H1 (cell line): ENCODE data around the gene MBNL1. TPM values are rescaled to one million over a fixed set of nuclear protein-coding genes. Genes with fewer than 3 reads are reported as not detected.

Source experiments
- CTCF ChIA-PET: fragments of 300-600 bp; sonication (Branson Sonifier 250); formaldehyde crosslinking; loops from one replicate; lab custom pipeline; 2021; ENCODE audit not compliant: partially characterized antibody; lab: Charles Lee
- POLR2A ChIA-PET: fragments of 300-600 bp; sonication (Branson Sonifier 250); formaldehyde crosslinking; loops from one replicate; lab custom pipeline; 2021; ENCODE audit warnings: inconsistent platforms; ENCODE audit not compliant: partially characterized antibody; lab: Charles Lee
- DNase-seq, 2 experiments: peaks; one replicate each; pipeline versions ENCODE4 v3.0.0 to v3.0.0-alpha.2; 2010 to 2022; ENCODE audit warnings: low spot score in 2 of 2, low read depth in 1 of 2, mixed read lengths in 1 of 2
- FAIRE-seq: peaks from 2 replicates; lab custom pipeline; 2011; peaks lifted over from hg19 to GRCh38; lab: Jason Lieb, UNC
- H2AFZ ChIP-seq: 2 replicates; pipeline ENCODE4 v1.8.1; 2012; ENCODE audit warnings: low read length, inconsistent platforms
- H2AK5ac ChIP-seq: 2 replicates; pipeline ENCODE4 v1.6.1; 2013; ENCODE audit warnings: low read depth, low read length
- H2BK120ac ChIP-seq: replicated peaks from 2 replicates; pipeline ENCODE3; 2013; ENCODE audit warnings: low read depth, low read length, inconsistent platforms
- H2BK12ac ChIP-seq: 2 replicates; pipeline ENCODE4 v1.6.1; 2013; ENCODE audit warnings: low read depth, low read length
- H2BK15ac ChIP-seq: 2 replicates; pipeline ENCODE4 v1.6.1; 2013; ENCODE audit warnings: low read length
- H2BK20ac ChIP-seq: 2 replicates; pipeline ENCODE4 v1.6.1; 2013; ENCODE audit warnings: low read length
- H2BK5ac ChIP-seq: 2 replicates; pipeline ENCODE4 v1.6.1; 2013; ENCODE audit warnings: low read depth, low read length
- H3K14ac ChIP-seq: 2 replicates; pipeline ENCODE4 v1.6.1; 2013; ENCODE audit warnings: inconsistent platforms; ENCODE audit not compliant: insufficient read length
- H3K18ac ChIP-seq: 2 replicates; pipeline ENCODE4 v1.6.1; 2013; ENCODE audit warnings: low read length; ENCODE audit errors: extremely low read depth
- H3K23ac ChIP-seq: 2 replicates; pipeline ENCODE4 v1.6.1; 2013; ENCODE audit warnings: inconsistent platforms; ENCODE audit not compliant: insufficient read length
- H3K23me2 ChIP-seq: 2 replicates; pipeline ENCODE4 v1.6.1; 2013; ENCODE audit warnings: low read depth, low read length
- H3K27ac ChIP-seq: 2 replicates; pipeline ENCODE4 v1.6.1; 2011; ENCODE audit warnings: low read depth, low read length, inconsistent platforms
- H3K27me3 ChIP-seq, 4 experiments: replicated peaks in 1 of 4; 1 replicate in 1 of 4; 2 replicates in 3 of 4; pipeline versions ENCODE4 v1.6.1 to v1.8.1; 2011 to 2013; ENCODE audit warnings: low read length in 3 of 4, mild to moderate bottlenecking in 3 of 4, inconsistent platforms in 2 of 4, mixed read lengths in 2 of 4, moderate library complexity in 1 of 4; ENCODE audit not compliant: control insufficient read depth in 3 of 4, insufficient read depth in 3 of 4; ENCODE audit errors: extremely low read depth in 1 of 4
- H3K36me3 ChIP-seq, 4 experiments: 2 replicates each; pipeline versions ENCODE4 v1.6.1 to v1.8.1; 2011 to 2013; ENCODE audit warnings: mild to moderate bottlenecking in 4 of 4, low read length in 3 of 4, moderate library complexity in 2 of 4, control low read depth in 1 of 4, inconsistent platforms in 1 of 4; ENCODE audit not compliant: insufficient read depth in 4 of 4, control insufficient read depth in 2 of 4
- H3K4ac ChIP-seq: replicated peaks from 2 replicates; pipeline ENCODE3; 2013; ENCODE audit warnings: low read length, low read depth, mixed read lengths, inconsistent platforms; ENCODE audit not compliant: insufficient read length
- H3K4me1 ChIP-seq, 4 experiments: replicated peaks in 1 of 4; 1 replicate in 1 of 4; 2 replicates in 3 of 4; pipeline versions ENCODE4 v1.6.1 to v1.8.1; 2011 to 2013; ENCODE audit warnings: low read length in 3 of 4, inconsistent platforms in 2 of 4, mixed read lengths in 1 of 4; ENCODE audit not compliant: insufficient read depth in 4 of 4, control insufficient read depth in 3 of 4
- H3K4me2 ChIP-seq, 2 experiments: 2 replicates each; pipeline versions ENCODE4 v1.6.1 to v1.8.1; 2011 to 2013; ENCODE audit warnings: low read depth in 2 of 2, low read length in 2 of 2, control low read depth in 1 of 2, inconsistent platforms in 1 of 2, mild to moderate bottlenecking in 1 of 2; ENCODE audit not compliant: insufficient read depth in 1 of 2
- H3K4me3 ChIP-seq, 4 experiments: fragments of 200-600, 300-600 bp in 1 of 4; sonication (generic), shearing (Covaris generic), sonication (Bioruptor Twin) in 1 of 4; 2 replicates each; pipeline versions ENCODE4 v1.5.1 to v1.8.1; 2011 to 2016; ENCODE audit warnings: low read length in 4 of 4, low read depth in 3 of 4, control low read depth in 2 of 4, inconsistent platforms in 2 of 4, mild to moderate bottlenecking in 2 of 4, mixed read lengths in 1 of 4, moderate library complexity in 1 of 4; ENCODE audit not compliant: insufficient read depth in 2 of 4; ENCODE audit errors: extremely low read depth in 1 of 4
- H3K56ac ChIP-seq: replicated peaks from 2 replicates; pipeline ENCODE3; 2013; ENCODE audit warnings: low read depth, mild to moderate bottlenecking, mixed read lengths, low read length, inconsistent platforms; ENCODE audit not compliant: insufficient read length
- H3K79me1 ChIP-seq: 2 replicates; pipeline ENCODE4 v1.6.1; 2013; ENCODE audit warnings: low read depth, low read length, control low read depth
- H3K79me2 ChIP-seq, 2 experiments: 2 replicates each; pipeline versions ENCODE4 v1.6.1 to v1.8.1; 2012 to 2013; ENCODE audit warnings: low read length in 2 of 2, mild to moderate bottlenecking in 2 of 2, inconsistent platforms in 1 of 2; ENCODE audit not compliant: insufficient read depth in 2 of 2, control insufficient read depth in 1 of 2
- H3K9ac ChIP-seq, 4 experiments: replicated peaks in 1 of 4; 1 replicate in 1 of 4; 2 replicates in 3 of 4; pipeline versions ENCODE4 v1.6.1 to v1.8.1; 2011 to 2013; ENCODE audit warnings: low read depth in 3 of 4, low read length in 3 of 4, control low read depth in 2 of 4, mild to moderate bottlenecking in 2 of 4, moderate library complexity in 2 of 4, inconsistent platforms in 1 of 4; ENCODE audit errors: extremely low read depth in 1 of 4
- H3K9me3 ChIP-seq, 2 experiments: 2 replicates each; pipeline versions ENCODE4 v1.6.1 to v1.8.1; 2012 to 2013; ENCODE audit warnings: mild to moderate bottlenecking in 2 of 2, moderate library complexity in 2 of 2, control low read depth in 1 of 2, inconsistent platforms in 1 of 2, low read depth in 1 of 2, low read length in 1 of 2, mixed read lengths in 1 of 2; ENCODE audit not compliant: insufficient read depth in 2 of 2
- H4K20me1 ChIP-seq, 2 experiments: replicated peaks in 1 of 2; 2 replicates each; pipeline versions ENCODE3 to v1.8.1; 2011 to 2013; ENCODE audit warnings: inconsistent platforms in 2 of 2, low read length in 2 of 2, mild to moderate bottlenecking in 1 of 2; ENCODE audit not compliant: insufficient read depth in 2 of 2, control insufficient read depth in 1 of 2
- H4K5ac ChIP-seq: 2 replicates; pipeline ENCODE4 v1.6.1; 2013; ENCODE audit warnings: low read length, low read depth, mixed read lengths, inconsistent platforms; ENCODE audit not compliant: insufficient read length
- H4K8ac ChIP-seq: 2 replicates; pipeline ENCODE4 v1.8.0; 2013; ENCODE audit warnings: mild to moderate bottlenecking, moderate library complexity, low read length, inconsistent platforms; ENCODE audit not compliant: insufficient read depth; ENCODE audit errors: extremely low read depth
- H4K91ac ChIP-seq: replicated peaks from 2 replicates; pipeline ENCODE3; 2013; ENCODE audit warnings: low read length, mixed read lengths, inconsistent platforms; ENCODE audit not compliant: insufficient read length
- CEBPB ChIP-seq: IDR thresholded peaks from 2 replicates; pipeline ENCODE4 v1.6.1; 2012; ENCODE audit warnings: low read depth, low read length
- WGBS, 2 experiments: shearing (Covaris generic) in 1 of 2; methylation state at CpG; one replicate each; pipeline versions ENCODE4 v1.1.6 to v1.1.7; 2013 to 2015; ENCODE audit warnings: low lambda C conversion rate in 2 of 2, mixed read lengths in 2 of 2, inconsistent platforms in 1 of 2, low coverage in 1 of 2, missing lambda C conversion rate in 1 of 2; ENCODE audit not compliant: insufficient replicate concordance in 2 of 2, insufficient coverage in 1 of 2, insufficient read length in 1 of 2; ENCODE audit errors: extremely low coverage in 1 of 2, missing lambda C conversion rate in 1 of 2; 5-methylcytosine and 5-hydroxymethylcytosine counted together
- polyA plus RNA-seq, 7 experiments: library from polyadenylated mRNA; depleted of rRNA in 3 of 7; stranded (reverse) in 5 of 7; unstranded in 2 of 7; fragments of >200 nt in 5 of 7; fragments of 200-250 nt in 2 of 7; gene quantifications; 1 replicate in 5 of 7; 2 replicates in 1 of 7; 4 replicates in 1 of 7; pipeline versions ENCODE4 v1.2.1 to v1.2.3, GENCODE V29; 2011 to 2013; ENCODE audit warnings: missing spikeins in 2 of 7, mixed read lengths in 2 of 7
- total RNA-seq: library from RNA; stranded (reverse); fragmentation: NEBNext Ultra II Directional; extraction: Animal tissue kit (Norgen Biotek cat#: 25700); gene quantifications from 2 replicates; pipeline ENCODE4 v1.2.1, GENCODE V29; 2021

Gene MBNL1
- total and polyA plus RNA-seq, 2 of the 8 experiments (the other 6 are each of a cell fraction or from before 2014, with no cell fraction given) = 5.0 to 16.4 TPM

DNA sequence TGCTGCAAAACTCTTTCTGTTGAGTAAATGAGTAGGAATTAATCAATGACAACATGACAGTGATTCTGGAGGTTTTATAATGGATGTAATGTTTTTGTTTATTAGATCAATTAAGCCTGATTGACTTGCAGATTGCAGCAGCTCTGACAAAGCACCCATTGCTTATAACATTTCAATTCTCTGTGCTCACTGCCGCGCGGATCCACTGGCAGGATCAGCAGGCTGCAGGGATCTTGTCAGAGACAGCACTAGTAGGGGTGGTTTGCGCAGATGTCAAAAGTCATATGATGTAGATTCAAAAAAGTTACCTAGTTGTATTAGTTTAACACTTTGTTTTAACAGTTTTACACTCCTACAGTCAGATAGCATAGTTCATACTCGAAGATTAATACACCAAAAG is 93.4 kb downstream of the MBNL1 start:
- H2BK20ac ChIP-seq = no peak overlapping the region
- H3K4me3 ChIP-seq = no peak overlapping the region
- no peak overlapping the region for H4K91ac ChIP-seq
- FAIRE-seq = no peak
- no peak overlapping the region for H4K5ac ChIP-seq
- ChIA-PET POLR2A (no interaction called here), CTCF (no interaction called here)
- H2BK15ac ChIP-seq = no peak overlapping the region
- H3K27ac ChIP-seq = no peak overlapping the region
- peaks cover 0 to 3% (median 0%) of the 10 kb centered on the region in 4 experiments; a peak in 1 of 7 replicates for H3K4me1 ChIP-seq
- H3K4me2 ChIP-seq = no peak overlapping the region
- H3K9me3 ChIP-seq = no peaks in the 10 kb centered on the region
- H2AK5ac ChIP-seq = no peak overlapping the region
- no peak for DNase-seq
- H3K79me1 ChIP-seq = no peaks in the 10 kb centered on the region
- H3K27me3 ChIP-seq = no peaks in the 10 kb centered on the region
- 84% methylated on average over 5 of the region's 5 CpGs; no CpG with 5 or more reads in 1 of the 2 experiments for WGBS, 2 experiments
- no peak overlapping the region for H3K18ac ChIP-seq
- H2BK12ac ChIP-seq = no peak overlapping the region
- H4K20me1 ChIP-seq = no peaks in the 10 kb centered on the region
- H3K56ac ChIP-seq = no peak overlapping the region
- H3K4ac ChIP-seq = no peak overlapping the region
- no peaks in the 10 kb centered on the region for H3K23me2 ChIP-seq
- H3K14ac ChIP-seq = no peak overlapping the region
- H3K79me2 ChIP-seq = peaks cover 0 to 21% of the 10 kb centered on the region in 2 experiments; a peak in 2 of 4 replicates
- H4K8ac ChIP-seq = no peak overlapping the region
- no peak overlapping the region for H2BK5ac ChIP-seq
- no peak overlapping the region for H2AFZ ChIP-seq
- no peak overlapping the region for H3K23ac ChIP-seq
- H2BK120ac ChIP-seq = no peak overlapping the region
- H3K9ac ChIP-seq = no peak overlapping the region
- H3K36me3 ChIP-seq = no peaks in the 10 kb centered on the region
- no peak for TF ChIP-seq CEBPB
